Measurements from ENCODE around the gene SCYL2.
"Not testable (repeated sequence)": the region's sequence is repeated elsewhere in the genome, so short reads cannot be mapped to it uniquely, and the experiment has no call there.

Gene SCYL2, protein sequence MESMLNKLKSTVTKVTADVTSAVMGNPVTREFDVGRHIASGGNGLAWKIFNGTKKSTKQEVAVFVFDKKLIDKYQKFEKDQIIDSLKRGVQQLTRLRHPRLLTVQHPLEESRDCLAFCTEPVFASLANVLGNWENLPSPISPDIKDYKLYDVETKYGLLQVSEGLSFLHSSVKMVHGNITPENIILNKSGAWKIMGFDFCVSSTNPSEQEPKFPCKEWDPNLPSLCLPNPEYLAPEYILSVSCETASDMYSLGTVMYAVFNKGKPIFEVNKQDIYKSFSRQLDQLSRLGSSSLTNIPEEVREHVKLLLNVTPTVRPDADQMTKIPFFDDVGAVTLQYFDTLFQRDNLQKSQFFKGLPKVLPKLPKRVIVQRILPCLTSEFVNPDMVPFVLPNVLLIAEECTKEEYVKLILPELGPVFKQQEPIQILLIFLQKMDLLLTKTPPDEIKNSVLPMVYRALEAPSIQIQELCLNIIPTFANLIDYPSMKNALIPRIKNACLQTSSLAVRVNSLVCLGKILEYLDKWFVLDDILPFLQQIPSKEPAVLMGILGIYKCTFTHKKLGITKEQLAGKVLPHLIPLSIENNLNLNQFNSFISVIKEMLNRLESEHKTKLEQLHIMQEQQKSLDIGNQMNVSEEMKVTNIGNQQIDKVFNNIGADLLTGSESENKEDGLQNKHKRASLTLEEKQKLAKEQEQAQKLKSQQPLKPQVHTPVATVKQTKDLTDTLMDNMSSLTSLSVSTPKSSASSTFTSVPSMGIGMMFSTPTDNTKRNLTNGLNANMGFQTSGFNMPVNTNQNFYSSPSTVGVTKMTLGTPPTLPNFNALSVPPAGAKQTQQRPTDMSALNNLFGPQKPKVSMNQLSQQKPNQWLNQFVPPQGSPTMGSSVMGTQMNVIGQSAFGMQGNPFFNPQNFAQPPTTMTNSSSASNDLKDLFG

GRCh38 chr12:100266835-100267602 lies at the start of gene SCYL2, which contains the start of gene DEPDC4:
Gene SCYL2 (plus strand): TSS chr12:100267177. CDS start chr12:100282971, 15,794 bp downstream.
Gene DEPDC4 (minus strand): TSS chr12:100267079. CDS start chr12:100267076, 3 bp downstream.
- TF ChIP-seq CTCF (IDR thresholded peaks at IDR 0.05; ENCODE audit: borderline replicate concordance, insufficient read depth, low read depth, low read length): no peak
- H3K4me3 ChIP-seq (ENCODE audit: low read depth, low read length): peak within 1 kb of the TSS; percentile 80

- TF ChIP-seq CTCF (IDR thresholded peaks at IDR 0.05; ENCODE audit: borderline replicate concordance, insufficient read depth, low read depth, low read length): no peak
Measured at GRCh38 chr12:100219328-100220109, 47.5 kb upstream of the SCYL2 start.

DNA sequence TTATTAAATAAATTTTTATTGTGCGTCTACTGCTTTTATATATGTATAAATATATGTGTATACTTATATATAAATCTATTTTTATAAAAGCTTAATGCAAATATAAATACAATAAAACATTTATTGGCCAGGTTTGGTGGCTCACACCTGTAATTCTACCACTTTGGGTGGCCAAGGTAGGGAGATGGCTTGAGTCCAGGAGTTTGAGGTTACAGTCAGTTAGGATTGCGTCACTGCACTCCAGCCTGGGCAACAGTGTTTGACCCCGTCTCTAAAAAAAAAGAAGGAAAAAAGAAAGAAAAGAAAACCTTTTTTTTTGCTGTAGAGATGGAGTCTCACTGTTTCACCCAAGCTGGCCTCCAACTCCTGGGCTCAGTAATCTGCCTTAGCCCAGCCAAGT lies 45.5 kb upstream of the SCYL2 start:
- H3K4me3 ChIP-seq (ENCODE audit: low read depth, low read length): no peak overlapping the region
- no peak for TF ChIP-seq CTCF (IDR thresholded peaks at IDR 0.05; ENCODE audit: borderline replicate concordance, insufficient read depth, low read depth, low read length)

More at GRCh38 chr12:100219328-100220109, 47.5 kb upstream of the SCYL2 start:
- H3K4me3 ChIP-seq (ENCODE audit: low read depth, low read length): no peak overlapping the region

- H3K4me3 ChIP-seq (ENCODE audit: low read depth, low read length): not testable (repeated sequence)
Measured at GRCh38 chr12:100222173-100222572, 44.8 kb upstream of the SCYL2 start.

DNA sequence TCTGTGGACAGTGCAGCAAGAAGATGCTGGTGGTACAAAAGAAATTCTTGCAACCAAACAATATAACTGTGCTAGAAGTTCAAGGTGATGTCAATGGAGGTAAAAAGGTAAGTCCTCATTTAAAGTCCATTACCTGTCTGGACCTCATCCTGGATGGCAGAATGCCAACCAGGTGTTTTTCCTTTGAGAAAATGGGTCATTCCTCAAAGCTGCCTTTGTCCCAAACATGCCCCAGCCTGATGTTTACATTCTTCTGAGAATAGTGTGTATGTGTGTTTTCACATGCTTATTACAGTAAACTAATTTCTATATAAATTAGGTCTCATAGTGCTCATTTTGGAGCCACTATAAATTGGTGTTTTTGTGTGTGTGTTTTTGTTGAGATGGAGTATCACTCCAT lies 41.5 kb upstream of the SCYL2 start:
- no peak overlapping the region for H3K4me3 ChIP-seq (ENCODE audit: low read depth, low read length)
- TF ChIP-seq CTCF (IDR thresholded peaks at IDR 0.05; ENCODE audit: borderline replicate concordance, insufficient read depth, low read depth, low read length): no peak

DNA sequence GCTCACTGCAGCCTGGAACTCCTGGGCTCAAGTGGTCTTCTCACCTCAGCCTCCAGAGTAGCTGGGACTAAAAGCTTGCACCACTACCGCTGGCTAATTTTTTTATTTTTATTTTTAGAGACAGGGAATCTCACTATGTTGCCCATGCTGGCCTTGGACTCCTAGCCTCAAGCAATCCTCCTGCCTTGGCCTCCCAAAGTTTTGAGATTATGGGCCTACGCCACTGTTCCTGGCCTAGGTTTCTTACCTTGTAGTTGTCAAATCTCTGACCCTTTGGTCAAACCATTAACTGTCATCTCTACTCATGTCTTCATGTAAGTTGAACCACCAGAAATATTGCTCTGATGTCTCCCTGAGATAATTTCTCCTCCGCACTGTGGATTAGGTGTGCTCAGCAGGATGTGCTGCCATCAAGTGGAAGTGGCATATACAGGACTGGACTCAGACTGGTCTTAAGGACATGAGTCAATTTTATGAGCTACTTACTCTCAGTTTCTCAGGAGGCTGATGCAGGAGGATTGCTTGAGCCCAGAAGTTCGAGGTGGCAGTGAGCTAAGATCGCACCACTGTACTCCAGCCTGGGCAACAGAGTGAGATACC lies 37.8 kb upstream of the SCYL2 start:
- no peak for TF ChIP-seq CTCF (IDR thresholded peaks at IDR 0.05; ENCODE audit: borderline replicate concordance, insufficient read depth, low read depth, low read length)
- no peak overlapping the region for H3K4me3 ChIP-seq (ENCODE audit: low read depth, low read length)
